Thoracic aorta (tissue), 2 donors: ENCODE results near the gene FOXD2. TPM values are rescaled to one million over a fixed set of nuclear protein-coding genes. Genes with fewer than 3 reads are reported as not detected.
A peak's percentile ranks its signal among the peaks of the same experiment; 100 is the strongest.

Source experiments
- ATAC-seq: fragments of 150-250 bp; one replicate; pipeline ENCODE4 v1.8.0; 2017; ENCODE audit warnings: low read depth; ENCODE audit not compliant: insufficient number of reproducible peaks, low FRiP score
- DNase-seq: peaks from one replicate; pipeline ENCODE4 v3.0.0-alpha.2; 2020; ENCODE audit warnings: low spot score
- H3K27ac ChIP-seq, 2 donors: fragments of 200-600 bp; sonication (generic); 1 replicate in 1 of 2; 2 replicates in 1 of 2; pipeline ENCODE4 v1.5.1; 2016; ENCODE audit warnings: mild to moderate bottlenecking in 2 of 2, moderate library complexity in 2 of 2
- H3K27me3 ChIP-seq: fragments of 200-600 bp; sonication (generic); replicated peaks from 2 replicates; pipeline ENCODE4 v1.6.0; 2016; ENCODE audit warnings: mild to moderate bottlenecking; ENCODE audit not compliant: insufficient read depth
- H3K36me3 ChIP-seq: fragments of 200-600 bp; sonication (generic); one replicate; pipeline ENCODE4 v1.5.1; 2016
- H3K4me1 ChIP-seq, 2 donors: fragments of 200-600 bp; sonication (generic); 1 replicate in 1 of 2; 2 replicates in 1 of 2; pipeline versions ENCODE4 v1.5.1 to v1.6.0; 2016; ENCODE audit warnings: low read depth in 2 of 2, mild to moderate bottlenecking in 1 of 2; ENCODE audit not compliant: control insufficient read depth in 1 of 2
- H3K4me3 ChIP-seq: fragments of 200-600 bp; sonication (generic); 2 replicates; pipeline ENCODE4 v1.5.1; 2016; ENCODE audit warnings: mild to moderate bottlenecking
- H3K9me3 ChIP-seq: fragments of 200-600 bp; sonication (generic); 2 replicates; pipeline ENCODE4 v1.5.1; 2016
- total RNA-seq, 2 donors: library from RNA; depleted of rRNA; stranded (reverse); fragments of >200 nt; gene quantifications; one replicate each; pipeline versions ENCODE4 v1.1.0 to v1.2.3, GENCODE V29; 2016
- TF ChIP-seq, protein P1 (sequence below): fragments of 200-600 bp; sonication (generic); IDR thresholded peaks from one replicate; pipeline ENCODE4 v1.5.1; 2019; ENCODE audit warnings: antibody characterized with exemption

The FOXD2 gene
- total RNA-seq, 2 donors from 2014 or later, result 4.9 TPM

- DNase-seq (no peak), ATAC-seq (no peak)
- Histone ChIP-seq H3K27ac (no peak overlapping the region), H3K27me3 (no peaks in the 10 kb centered on the region), H3K4me1 (peaks cover 19 to 50% of the 10 kb centered on the region in 2 donors), H3K36me3 (no peaks in the 10 kb centered on the region), H3K9me3 (no peaks in the 10 kb centered on the region), H3K4me3 (peak overlapping the region; percentile 92)
- TF ChIP-seq, protein P1, sequence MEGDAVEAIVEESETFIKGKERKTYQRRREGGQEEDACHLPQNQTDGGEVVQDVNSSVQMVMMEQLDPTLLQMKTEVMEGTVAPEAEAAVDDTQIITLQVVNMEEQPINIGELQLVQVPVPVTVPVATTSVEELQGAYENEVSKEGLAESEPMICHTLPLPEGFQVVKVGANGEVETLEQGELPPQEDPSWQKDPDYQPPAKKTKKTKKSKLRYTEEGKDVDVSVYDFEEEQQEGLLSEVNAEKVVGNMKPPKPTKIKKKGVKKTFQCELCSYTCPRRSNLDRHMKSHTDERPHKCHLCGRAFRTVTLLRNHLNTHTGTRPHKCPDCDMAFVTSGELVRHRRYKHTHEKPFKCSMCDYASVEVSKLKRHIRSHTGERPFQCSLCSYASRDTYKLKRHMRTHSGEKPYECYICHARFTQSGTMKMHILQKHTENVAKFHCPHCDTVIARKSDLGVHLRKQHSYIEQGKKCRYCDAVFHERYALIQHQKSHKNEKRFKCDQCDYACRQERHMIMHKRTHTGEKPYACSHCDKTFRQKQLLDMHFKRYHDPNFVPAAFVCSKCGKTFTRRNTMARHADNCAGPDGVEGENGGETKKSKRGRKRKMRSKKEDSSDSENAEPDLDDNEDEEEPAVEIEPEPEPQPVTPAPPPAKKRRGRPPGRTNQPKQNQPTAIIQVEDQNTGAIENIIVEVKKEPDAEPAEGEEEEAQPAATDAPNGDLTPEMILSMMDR, result no peak
These were observed 1.4 kb downstream of the FOXD2 start for GRCh38 chr1:47439017-47439818.

DNA sequence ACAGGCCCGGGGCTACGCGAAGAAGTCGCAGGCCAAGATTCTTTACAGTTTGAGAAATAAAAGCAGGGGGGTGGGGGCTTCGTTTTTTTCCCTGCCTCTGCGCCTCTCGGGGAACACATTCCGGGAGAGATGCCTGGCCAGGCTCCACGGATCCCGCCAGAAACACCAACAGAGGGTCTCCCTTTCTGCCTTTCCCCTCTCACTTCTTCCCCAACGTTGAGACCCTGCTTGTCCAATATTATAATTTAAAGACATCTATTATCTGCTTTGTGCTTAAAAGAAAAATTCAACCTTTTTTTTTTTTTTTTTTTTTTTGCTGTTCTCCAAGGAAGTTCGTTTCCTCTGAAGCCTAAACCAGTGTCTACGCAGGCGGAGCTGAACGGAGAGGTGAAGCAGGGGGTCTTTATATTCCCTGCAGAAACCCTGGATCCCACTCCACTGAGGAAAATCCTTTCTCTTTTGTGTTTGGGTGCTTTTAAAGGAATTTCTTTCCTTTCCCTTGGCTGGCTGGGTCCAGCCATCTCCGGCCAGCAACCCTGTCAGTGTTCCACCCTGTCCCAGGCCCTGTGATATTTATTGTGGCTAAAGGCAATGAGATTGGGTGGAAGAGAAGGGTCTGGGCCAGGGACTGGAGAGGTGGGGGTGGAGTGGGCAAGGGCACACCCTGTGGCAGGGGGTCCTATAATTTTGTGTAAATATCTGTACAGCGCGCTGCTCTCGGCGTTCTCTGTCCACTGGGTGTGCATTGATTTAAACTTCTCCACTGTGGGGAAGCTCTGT is 2.2 kb downstream of the FOXD2 start:
- H3K36me3 ChIP-seq, result no peaks in the 10 kb centered on the region
- H3K27me3 ChIP-seq, result no peaks in the 10 kb centered on the region
- DNase-seq (no peak), ATAC-seq (no peak)
- no peaks in the 10 kb centered on the region for H3K9me3 ChIP-seq
- peak overlapping the region; percentile 92 for H3K4me3 ChIP-seq
- H3K27ac ChIP-seq, result no peak overlapping the region
- TF ChIP-seq, protein P1, result no peak
- peaks cover 12 to 46% of the 10 kb centered on the region in 2 donors for H3K4me1 ChIP-seq

DNA sequence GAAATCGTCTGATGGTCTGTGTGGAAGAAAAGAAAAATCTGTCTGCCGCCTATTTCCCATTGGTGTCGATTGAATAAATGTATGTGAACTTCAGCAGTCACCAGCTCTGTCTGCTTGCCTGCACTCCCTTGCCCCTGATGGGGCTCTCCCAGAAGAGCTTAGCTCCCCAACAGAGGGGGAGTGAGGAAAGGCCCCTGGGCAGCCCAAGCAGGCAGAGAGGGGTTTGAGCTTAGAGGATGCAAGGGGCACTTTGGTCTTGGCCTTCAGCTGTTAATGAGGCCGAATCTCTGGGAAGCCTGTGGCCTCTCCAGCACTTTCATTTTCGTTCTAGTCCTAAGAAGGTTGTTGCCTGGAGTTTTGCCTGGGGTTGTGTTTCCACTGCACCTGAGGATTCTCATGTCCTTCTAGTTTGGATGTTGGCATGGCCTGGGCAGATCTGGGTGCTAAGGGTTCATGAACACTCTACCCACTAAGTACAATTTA is 2.8 kb downstream of the FOXD2 start:
- Histone ChIP-seq H3K4me3 (peak overlapping the region; percentile 92), H3K27me3 (no peaks in the 10 kb centered on the region), H3K9me3 (no peaks in the 10 kb centered on the region), H3K27ac (no peak overlapping the region), H3K4me1 (peaks cover 10 to 44% of the 10 kb centered on the region in 2 donors), H3K36me3 (no peaks in the 10 kb centered on the region)
- DNase-seq (no peak), ATAC-seq (no peak)
- TF ChIP-seq, protein P1, result no peak

GRCh38 chr1:47441450-47442106 is 3.7 kb downstream of the FOXD2 start:
- H3K4me1 ChIP-seq, result peaks cover 4 to 35% of the 10 kb centered on the region in 2 donors
- no peak overlapping the region for H3K4me3 ChIP-seq
- H3K36me3 ChIP-seq, result peaks cover 4% of the 10 kb centered on the region
- no peaks in the 10 kb centered on the region for H3K9me3 ChIP-seq
- no peak overlapping the region for H3K27ac ChIP-seq
- ATAC-seq (no peak), DNase-seq (no peak)
- TF ChIP-seq, protein P1, result no peak
- H3K27me3 ChIP-seq, result no peaks in the 10 kb centered on the region

GRCh38 chr1:47442202-47442601 is 4.4 kb downstream of the FOXD2 start:
- H3K27ac ChIP-seq, result no peak overlapping the region

More at GRCh38 chr1:47442202-47442601, 4.4 kb downstream of the FOXD2 start:
- ATAC-seq (no peak), DNase-seq (no peak)
- H3K27me3 ChIP-seq, result no peaks in the 10 kb centered on the region
- peaks cover 4 to 33% of the 10 kb centered on the region in 2 donors for H3K4me1 ChIP-seq
- H3K9me3 ChIP-seq, result no peaks in the 10 kb centered on the region
- no peak overlapping the region for H3K4me3 ChIP-seq
- TF ChIP-seq, protein P1, result no peak
- peaks cover 4% of the 10 kb centered on the region for H3K36me3 ChIP-seq
